Stomach smooth muscle (tissue), 2 donors: ENCODE results near the gene PPP1R14B.

Experiments
- H3K27ac ChIP-seq: one replicate; pipeline ENCODE4 v1.7.0; 2013; ENCODE audit warnings: mild to moderate bottlenecking, low read length, inconsistent platforms
- H3K27me3 ChIP-seq, 2 donors: one replicate each; pipeline ENCODE4 v1.7.0; 2013; ENCODE audit warnings: low read length in 2 of 2; ENCODE audit not compliant: insufficient read depth in 2 of 2, control insufficient read depth in 1 of 2
- H3K36me3 ChIP-seq, 2 donors: one replicate each; pipeline ENCODE4 v1.7.0; 2013; ENCODE audit warnings: low read length in 2 of 2; ENCODE audit not compliant: control insufficient read depth in 2 of 2, insufficient read depth in 2 of 2
- H3K4me1 ChIP-seq: one replicate; pipeline ENCODE4 v1.7.0; 2013; ENCODE audit warnings: low read length; ENCODE audit not compliant: control insufficient read depth, insufficient read depth
- H3K4me3 ChIP-seq, 2 donors: one replicate each; pipeline ENCODE4 v1.7.0; 2013; ENCODE audit warnings: low read length in 2 of 2
- H3K9ac ChIP-seq, 2 donors: one replicate each; pipeline ENCODE4 v1.7.0; 2013; ENCODE audit warnings: low read length in 2 of 2, mild to moderate bottlenecking in 1 of 2
- H3K9me3 ChIP-seq, 2 donors: one replicate each; pipeline ENCODE4 v1.7.0; 2013; ENCODE audit warnings: low read length in 2 of 2; ENCODE audit not compliant: control insufficient read depth in 2 of 2
- donor health status: healthy.
- donor health status: Pancreatic carcinoma.

Gene PPP1R14B

GRCh38 chr11:64226507-64227051 is 20.2 kb downstream of the PPP1R14B start:
- Histone ChIP-seq H3K36me3 (peaks cover 0 to 9% of the 10 kb centered on the region in 2 donors), H3K9me3 (no peaks in the 10 kb centered on the region), H3K4me3 (peak overlapping the region; percentile 93), H3K27ac (peak overlapping the region; percentile 73), H3K4me1 (peaks cover 46% of the 10 kb centered on the region), H3K27me3 (no peaks in the 10 kb centered on the region), H3K9ac (peak overlapping the region; percentile 91 to 98)

GRCh38 chr11:64225608-64226506 is 20.9 kb downstream of the PPP1R14B start, which contains the start of the genes NUDT22 and TRPT1:
TSS of gene NUDT22 (plus strand) at chr11:64226274. CDS start at chr11:64226653, 379 bp downstream.
TSS of gene TRPT1 (minus strand) at chr11:64226186. CDS start at chr11:64225860, 326 bp downstream.
- Histone ChIP-seq H3K4me3 (peak within 1 kb of the TSS; percentile 93), H3K36me3 (peaks cover 0 to 9% of the 10 kb centered on the region in 2 donors), H3K9me3 (no peaks in the 10 kb centered on the region), H3K27ac (peak within 1 kb of the TSS; percentile 73), H3K4me1 (peaks cover 41% of the 10 kb centered on the region), H3K9ac (peak within 1 kb of the TSS; percentile 91 to 98), H3K27me3 (no peaks in the 10 kb centered on the region)

- Histone ChIP-seq H3K27me3 (no peaks in the 10 kb centered on the region), H3K4me3 (peak overlapping the region; percentile 93), H3K4me1 (peaks cover 38% of the 10 kb centered on the region), H3K36me3 (peaks cover 0 to 9% of the 10 kb centered on the region in 2 donors), H3K9me3 (no peaks in the 10 kb centered on the region), H3K27ac (peak overlapping the region; percentile 73), H3K9ac (peak overlapping the region; percentile 86 to 98)
Observed at GRCh38 chr11:64224891-64225607, 21.7 kb downstream of the PPP1R14B start.

GRCh38 chr11:64224151-64224890 is 22.4 kb downstream of the PPP1R14B start:
- Histone ChIP-seq H3K27me3 (no peaks in the 10 kb centered on the region), H3K9ac (no peak overlapping the region), H3K4me1 (peaks cover 30% of the 10 kb centered on the region), H3K9me3 (no peaks in the 10 kb centered on the region), H3K27ac (no peak overlapping the region), H3K36me3 (peaks cover 0 to 9% of the 10 kb centered on the region in 2 donors), H3K4me3 (no peak overlapping the region)

GRCh38 chr11:64223001-64223651 is 23.6 kb downstream of the PPP1R14B start:
- no peak overlapping the region for H3K4me3 ChIP-seq
- H3K27ac ChIP-seq, result no peak overlapping the region
- H3K4me1 ChIP-seq, result peaks cover 28% of the 10 kb centered on the region
- H3K9ac ChIP-seq, result no peak overlapping the region
- H3K36me3 ChIP-seq, result peaks cover 0 to 9% of the 10 kb centered on the region in 2 donors
- H3K9me3 ChIP-seq, result no peaks in the 10 kb centered on the region
- H3K27me3 ChIP-seq, result no peaks in the 10 kb centered on the region

- Histone ChIP-seq H3K4me3 (no peak overlapping the region), H3K27ac (no peak overlapping the region)
Observed at GRCh38 chr11:64222651-64223000, 24.1 kb downstream of the PPP1R14B start.

GRCh38 chr11:64220798-64221197 is 25.9 kb downstream of the PPP1R14B start:
- H3K27me3 ChIP-seq, result no peaks in the 10 kb centered on the region
- H3K4me3 ChIP-seq, result no peak overlapping the region
- peaks cover 14% of the 10 kb centered on the region for H3K4me1 ChIP-seq
- H3K9me3 ChIP-seq, result no peaks in the 10 kb centered on the region
- H3K27ac ChIP-seq, result no peak overlapping the region
- no peak overlapping the region for H3K9ac ChIP-seq
- H3K36me3 ChIP-seq, result peaks cover 0 to 9% of the 10 kb centered on the region in 2 donors

More at GRCh38 chr11:64222651-64223000, 24.1 kb downstream of the PPP1R14B start:
- no peak overlapping the region for H3K9ac ChIP-seq
- peaks cover 0 to 9% of the 10 kb centered on the region in 2 donors for H3K36me3 ChIP-seq
- H3K9me3 ChIP-seq, result no peaks in the 10 kb centered on the region
- H3K27me3 ChIP-seq, result no peaks in the 10 kb centered on the region
- H3K4me1 ChIP-seq, result peaks cover 27% of the 10 kb centered on the region

GRCh38 chr11:64220271-64220670 is 26.5 kb downstream of the PPP1R14B start:
- Histone ChIP-seq H3K9me3 (no peaks in the 10 kb centered on the region), H3K36me3 (peaks cover 0 to 9% of the 10 kb centered on the region in 2 donors)

GRCh38 chr11:64219755-64220154 is 27.0 kb downstream of the PPP1R14B start:
- Histone ChIP-seq H3K36me3 (peaks cover 0 to 9% of the 10 kb centered on the region in 2 donors), H3K27ac (no peak overlapping the region), H3K9ac (no peak overlapping the region), H3K4me3 (no peak overlapping the region), H3K9me3 (no peaks in the 10 kb centered on the region), H3K27me3 (no peaks in the 10 kb centered on the region), H3K4me1 (peaks cover 3% of the 10 kb centered on the region)

More at GRCh38 chr11:64220271-64220670, 26.5 kb downstream of the PPP1R14B start:
- H3K9ac ChIP-seq, result no peak overlapping the region
- no peaks in the 10 kb centered on the region for H3K27me3 ChIP-seq
- H3K4me1 ChIP-seq, result peaks cover 8% of the 10 kb centered on the region
- H3K4me3 ChIP-seq, result no peak overlapping the region
- no peak overlapping the region for H3K27ac ChIP-seq

- no peak overlapping the region for H3K27ac ChIP-seq
Observed at GRCh38 chr11:64219354-64219684, 27.4 kb downstream of the PPP1R14B start.

More at GRCh38 chr11:64219354-64219684, 27.4 kb downstream of the PPP1R14B start:
- Histone ChIP-seq H3K9ac (no peak overlapping the region), H3K4me1 (no peaks in the 10 kb centered on the region), H3K4me3 (no peak overlapping the region), H3K27me3 (no peaks in the 10 kb centered on the region), H3K9me3 (no peaks in the 10 kb centered on the region), H3K36me3 (peaks cover 0 to 9% of the 10 kb centered on the region in 2 donors)
